Stimulated activated CD8-positive, alpha-beta memory T cell treated with anti-CD3 and anti-CD28 coated beads, Interleukin-2, amount 100 ng/mL, for 48 hours (primary cell): ENCODE data around the gene ATRN.
"Not testable (repeated sequence)": the region's sequence is repeated elsewhere in the genome, so short reads cannot be mapped to it uniquely, and the experiment has no call there.

Experiments
- DNase-seq, 2 donors: peaks; one replicate each; pipeline ENCODE4 v3.0.0-alpha.2; 2020; ENCODE audit warnings: low read depth in 2 of 2

The ATRN gene

GRCh38 chr20:3470208-3470626, 601 bp upstream of the ATRN start:
- DNase-seq = no peak

- no peak for DNase-seq
Measured at GRCh38 chr20:3471397-3472021, 691 bp downstream of the ATRN start.

GRCh38 chr20:3472105-3472504, 1.3 kb downstream of the ATRN start:
- no peak for DNase-seq

GRCh38 chr20:3473324-3473723, 2.5 kb downstream of the ATRN start:
- DNase-seq = no peak

- no peak for DNase-seq
Measured at GRCh38 chr20:3473944-3474343, 3.1 kb downstream of the ATRN start.

- DNase-seq = not testable (repeated sequence)
Measured at GRCh38 chr20:3477003-3477860, 6.4 kb downstream of the ATRN start.

- DNase-seq = no peak
Measured at GRCh38 chr20:3477861-3478544, 7.2 kb downstream of the ATRN start.

GRCh38 chr20:3479025-3479424, 8.2 kb downstream of the ATRN start:
- DNase-seq = no peak

GRCh38 chr20:3479759-3480615, 9.2 kb downstream of the ATRN start:
- no peak for DNase-seq

GRCh38 chr20:3483309-3483708, 12.5 kb downstream of the ATRN start:
- DNase-seq = no peak

GRCh38 chr20:3483784-3484183, 13.0 kb downstream of the ATRN start:
- DNase-seq = no peak

GRCh38 chr20:3485913-3486312, 15.1 kb downstream of the ATRN start:
- no peak for DNase-seq

GRCh38 chr20:3486850-3487249, 16.0 kb downstream of the ATRN start:
- no peak for DNase-seq

- no peak for DNase-seq
Measured at GRCh38 chr20:3492669-3493068, 21.9 kb downstream of the ATRN start.

- no peak for DNase-seq
Measured at GRCh38 chr20:3494218-3494617, 23.4 kb downstream of the ATRN start.

GRCh38 chr20:3502878-3503277, 32.1 kb downstream of the ATRN start:
- no peak for DNase-seq

- no peak for DNase-seq
Measured at GRCh38 chr20:3505148-3505547, 34.3 kb downstream of the ATRN start.

GRCh38 chr20:3509064-3509463, 38.2 kb downstream of the ATRN start:
- DNase-seq = no peak

GRCh38 chr20:3510110-3510509, 39.3 kb downstream of the ATRN start:
- no peak for DNase-seq

- DNase-seq = not testable (repeated sequence)
Measured at GRCh38 chr20:3512239-3512638, 41.4 kb downstream of the ATRN start.

- no peak for DNase-seq
Measured at GRCh38 chr20:3514012-3514642, 43.3 kb downstream of the ATRN start.
